HEK293 (cell line): Measurements from ENCODE around the gene HOXC5.

ENCODE experiments used
- GLI2 ChIP-seq: fragments of 450-650 bp; formaldehyde crosslinking; IDR thresholded peaks from 2 replicates; pipeline ENCODE4; 2017; ENCODE audit warnings: missing biosample characterization, missing genetic modification characterization, low read depth, borderline replicate concordance
- KLF10 ChIP-seq: fragments of 450-650 bp; IDR thresholded peaks from 2 replicates; pipeline ENCODE4 v1.5.1; 2018; ENCODE audit warnings: missing biosample characterization, mild to moderate bottlenecking, missing genetic modification characterization
- KLF7 ChIP-seq: fragments of 450-650 bp; formaldehyde crosslinking; IDR thresholded peaks from 2 replicates; pipeline ENCODE4 v1.5.1; 2016; ENCODE audit warnings: missing biosample characterization, missing genetic modification characterization, borderline replicate concordance
- REPIN1 ChIP-seq: fragments of 450-650 bp; formaldehyde crosslinking; IDR thresholded peaks from 2 replicates; pipeline ENCODE4 v1.5.1; 2017; ENCODE audit warnings: missing biosample characterization, missing genetic modification characterization, low read depth
- WT1 ChIP-seq: fragments of 450-650 bp; formaldehyde crosslinking; IDR thresholded peaks from 2 replicates; pipeline ENCODE4 v1.5.1; 2016; ENCODE audit warnings: missing biosample characterization, missing genetic modification characterization
- ZBTB48 ChIP-seq: fragments of 450-650 bp; formaldehyde crosslinking; IDR thresholded peaks from 2 replicates; pipeline ENCODE4 v1.5.1; 2016; ENCODE audit warnings: missing biosample characterization, missing genetic modification characterization
- ZBTB8A ChIP-seq: fragments of 450-650 bp; formaldehyde crosslinking; IDR thresholded peaks from 2 replicates; pipeline ENCODE4 v1.5.1; 2016; ENCODE audit warnings: missing biosample characterization, missing genetic modification characterization
- ZNF112 ChIP-seq: fragments of 450-650 bp; formaldehyde crosslinking; IDR thresholded peaks from 2 replicates; pipeline ENCODE4 v1.5.0; 2017; ENCODE audit warnings: missing biosample characterization, missing genetic modification characterization
- ZNF266 ChIP-seq: fragments of 450-650 bp; formaldehyde crosslinking; IDR thresholded peaks from 2 replicates; pipeline ENCODE4 v1.5.1; 2016; ENCODE audit warnings: missing biosample characterization, missing genetic modification characterization, low read depth
- ZNF292 ChIP-seq: fragments of 450-650 bp; formaldehyde crosslinking; IDR thresholded peaks from 2 replicates; pipeline ENCODE4 v1.5.1; 2016; ENCODE audit warnings: low read depth, missing biosample characterization, missing genetic modification characterization, borderline replicate concordance
- ZNF391 ChIP-seq: fragments of 450-650 bp; formaldehyde crosslinking; IDR thresholded peaks from 2 replicates; pipeline ENCODE4 v1.5.1; 2016; ENCODE audit warnings: low read depth, missing biosample characterization, missing genetic modification characterization, borderline replicate concordance
- ZNF510 ChIP-seq: fragments of 450-650 bp; formaldehyde crosslinking; IDR thresholded peaks from 2 replicates; pipeline ENCODE4 v1.5.1; 2018; ENCODE audit warnings: mild to moderate bottlenecking, missing genetic modification characterization, missing biosample characterization; ENCODE audit not compliant: insufficient replicate concordance
- ZNF549 ChIP-seq: fragments of 450-650 bp; IDR thresholded peaks from 2 replicates; pipeline ENCODE4 v1.5.1; 2018; ENCODE audit warnings: missing biosample characterization, missing genetic modification characterization, mild to moderate bottlenecking, inconsistent platforms, moderate library complexity
- ZNF555 ChIP-seq: fragments of 450-650 bp; formaldehyde crosslinking; conservative IDR thresholded peaks from 2 replicates; pipeline ENCODE4 v1.5.1; 2017; ENCODE audit warnings: missing biosample characterization, mild to moderate bottlenecking, missing genetic modification characterization, inconsistent platforms
- ZNF571 ChIP-seq: fragments of 450-650 bp; formaldehyde crosslinking; IDR thresholded peaks from 2 replicates; pipeline ENCODE4 v1.5.0; 2017; ENCODE audit warnings: missing biosample characterization, missing genetic modification characterization
- ZNF660 ChIP-seq: fragments of 450-650 bp; IDR thresholded peaks from 2 replicates; pipeline ENCODE4 v1.5.1; 2018; ENCODE audit warnings: missing biosample characterization, mild to moderate bottlenecking, missing genetic modification characterization
- ZNF670 ChIP-seq: fragments of 450-650 bp; formaldehyde crosslinking; IDR thresholded peaks from 2 replicates; pipeline ENCODE4 v1.5.1; 2016; ENCODE audit warnings: missing biosample characterization, missing genetic modification characterization, low read depth
- TF ChIP-seq, protein P1 (sequence below): fragments of 450-650 bp; formaldehyde crosslinking; conservative IDR thresholded peaks from 2 replicates; pipeline ENCODE4 v1.5.1; 2016; ENCODE audit warnings: low read depth, missing biosample characterization, missing genetic modification characterization
- TF ChIP-seq, protein P2 (sequence below): fragments of 450-650 bp; formaldehyde crosslinking; IDR thresholded peaks from 2 replicates; pipeline ENCODE4 v1.5.1; 2016; ENCODE audit warnings: missing biosample characterization, missing genetic modification characterization
- TF ChIP-seq, protein P3 (sequence below): sonication (generic); formaldehyde crosslinking; IDR thresholded peaks from 2 replicates; pipeline ENCODE4 v1.8.1; 2022; ENCODE audit warnings: mild to moderate bottlenecking, moderate library complexity, missing genetic modification reagents
- TF ChIP-seq, protein P4 (sequence below): fragments of 450-650 bp; formaldehyde crosslinking; IDR thresholded peaks from 2 replicates; pipeline ENCODE4 v1.5.1; 2016; ENCODE audit warnings: missing biosample characterization, missing genetic modification characterization, borderline replicate concordance
- TF ChIP-seq, protein P5 (sequence below): fragments of 450-650 bp; formaldehyde crosslinking; IDR thresholded peaks from 2 replicates; pipeline ENCODE4 v1.5.1; 2016; ENCODE audit warnings: missing biosample characterization, missing genetic modification characterization
- TF ChIP-seq, protein P6 (sequence below): fragments of 450-650 bp; formaldehyde crosslinking; IDR thresholded peaks from 2 replicates; pipeline ENCODE4 v1.5.1; 2016; ENCODE audit warnings: missing biosample characterization, missing genetic modification characterization
- TF ChIP-seq, protein P7 (sequence below): fragments of 450-650 bp; formaldehyde crosslinking; IDR thresholded peaks from 2 replicates; pipeline ENCODE4 v1.5.1; 2016; ENCODE audit warnings: missing biosample characterization, missing genetic modification characterization

Gene HOXC5

DNA sequence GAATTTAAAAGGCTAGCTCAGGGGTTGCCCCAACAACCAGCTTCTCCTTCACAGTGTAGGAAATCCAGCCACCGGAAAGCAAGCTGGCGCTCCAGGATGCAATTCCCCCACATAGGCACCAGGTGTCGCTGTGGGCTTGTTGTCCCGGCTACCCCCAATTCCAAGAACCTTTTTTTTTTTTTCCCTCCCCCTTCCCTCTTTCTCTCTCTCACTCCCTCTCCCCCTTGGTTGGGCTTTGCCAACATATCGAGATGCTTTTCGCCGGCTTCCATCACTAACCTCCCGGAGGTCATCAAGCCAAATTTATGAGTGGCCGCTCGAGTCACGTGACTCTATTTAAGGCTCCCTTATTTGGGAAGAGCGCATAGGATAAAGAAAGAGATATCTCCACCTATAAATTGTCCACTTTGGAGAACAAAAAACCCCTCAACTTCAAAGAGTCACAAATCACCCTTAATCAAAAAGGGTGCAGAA lies at the start of gene HOXC5 (continued):
- TF ChIP-seq, protein P1, sequence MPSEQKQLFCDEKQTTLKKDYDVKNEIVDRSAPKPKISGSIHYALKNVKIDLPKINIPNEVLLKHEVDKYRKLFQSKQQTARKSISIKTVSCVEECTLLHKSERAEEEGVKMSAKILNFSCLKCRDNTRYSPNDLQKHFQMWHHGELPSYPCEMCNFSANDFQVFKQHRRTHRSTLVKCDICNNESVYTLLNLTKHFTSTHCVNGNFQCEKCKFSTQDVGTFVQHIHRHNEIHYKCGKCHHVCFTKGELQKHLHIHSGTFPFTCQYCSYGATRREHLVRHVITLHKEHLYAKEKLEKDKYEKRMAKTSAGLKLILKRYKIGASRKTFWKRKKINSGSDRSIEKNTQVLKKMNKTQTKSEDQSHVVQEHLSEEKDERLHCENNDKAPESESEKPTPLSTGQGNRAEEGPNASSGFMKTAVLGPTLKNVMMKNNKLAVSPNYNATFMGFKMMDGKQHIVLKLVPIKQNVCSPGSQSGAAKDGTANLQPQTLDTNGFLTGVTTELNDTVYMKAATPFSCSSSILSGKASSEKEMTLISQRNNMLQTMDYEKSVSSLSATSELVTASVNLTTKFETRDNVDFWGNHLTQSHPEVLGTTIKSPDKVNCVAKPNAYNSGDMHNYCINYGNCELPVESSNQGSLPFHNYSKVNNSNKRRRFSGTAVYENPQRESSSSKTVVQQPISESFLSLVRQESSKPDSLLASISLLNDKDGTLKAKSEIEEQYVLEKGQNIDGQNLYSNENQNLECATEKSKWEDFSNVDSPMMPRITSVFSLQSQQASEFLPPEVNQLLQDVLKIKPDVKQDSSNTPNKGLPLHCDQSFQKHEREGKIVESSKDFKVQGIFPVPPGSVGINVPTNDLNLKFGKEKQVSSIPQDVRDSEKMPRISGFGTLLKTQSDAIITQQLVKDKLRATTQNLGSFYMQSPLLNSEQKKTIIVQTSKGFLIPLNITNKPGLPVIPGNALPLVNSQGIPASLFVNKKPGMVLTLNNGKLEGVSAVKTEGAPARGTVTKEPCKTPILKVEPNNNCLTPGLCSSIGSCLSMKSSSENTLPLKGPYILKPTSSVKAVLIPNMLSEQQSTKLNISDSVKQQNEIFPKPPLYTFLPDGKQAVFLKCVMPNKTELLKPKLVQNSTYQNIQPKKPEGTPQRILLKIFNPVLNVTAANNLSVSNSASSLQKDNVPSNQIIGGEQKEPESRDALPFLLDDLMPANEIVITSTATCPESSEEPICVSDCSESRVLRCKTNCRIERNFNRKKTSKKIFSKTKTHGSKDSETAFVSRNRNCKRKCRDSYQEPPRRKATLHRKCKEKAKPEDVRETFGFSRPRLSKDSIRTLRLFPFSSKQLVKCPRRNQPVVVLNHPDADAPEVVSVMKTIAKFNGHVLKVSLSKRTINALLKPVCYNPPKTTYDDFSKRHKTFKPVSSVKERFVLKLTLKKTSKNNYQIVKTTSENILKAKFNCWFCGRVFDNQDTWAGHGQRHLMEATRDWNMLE (tag by site-specific recombination): no peak; the same call in none of the 2 replicates
- TF ChIP-seq ZNF670 (tag by site-specific recombination): no peak
- TF ChIP-seq ZNF266 (tag by site-specific recombination): no peak
- TF ChIP-seq, protein P2, sequence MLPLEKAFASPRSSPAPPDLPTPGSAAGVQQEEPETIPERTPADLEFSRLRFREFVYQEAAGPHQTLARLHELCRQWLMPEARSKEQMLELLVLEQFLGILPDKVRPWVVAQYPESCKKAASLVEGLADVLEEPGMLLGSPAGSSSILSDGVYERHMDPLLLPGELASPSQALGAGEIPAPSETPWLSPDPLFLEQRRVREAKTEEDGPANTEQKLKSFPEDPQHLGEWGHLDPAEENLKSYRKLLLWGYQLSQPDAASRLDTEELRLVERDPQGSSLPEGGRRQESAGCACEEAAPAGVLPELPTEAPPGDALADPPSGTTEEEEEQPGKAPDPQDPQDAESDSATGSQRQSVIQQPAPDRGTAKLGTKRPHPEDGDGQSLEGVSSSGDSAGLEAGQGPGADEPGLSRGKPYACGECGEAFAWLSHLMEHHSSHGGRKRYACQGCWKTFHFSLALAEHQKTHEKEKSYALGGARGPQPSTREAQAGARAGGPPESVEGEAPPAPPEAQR (tag by site-specific recombination): peak; percentile 95
- TF ChIP-seq, protein P3, sequence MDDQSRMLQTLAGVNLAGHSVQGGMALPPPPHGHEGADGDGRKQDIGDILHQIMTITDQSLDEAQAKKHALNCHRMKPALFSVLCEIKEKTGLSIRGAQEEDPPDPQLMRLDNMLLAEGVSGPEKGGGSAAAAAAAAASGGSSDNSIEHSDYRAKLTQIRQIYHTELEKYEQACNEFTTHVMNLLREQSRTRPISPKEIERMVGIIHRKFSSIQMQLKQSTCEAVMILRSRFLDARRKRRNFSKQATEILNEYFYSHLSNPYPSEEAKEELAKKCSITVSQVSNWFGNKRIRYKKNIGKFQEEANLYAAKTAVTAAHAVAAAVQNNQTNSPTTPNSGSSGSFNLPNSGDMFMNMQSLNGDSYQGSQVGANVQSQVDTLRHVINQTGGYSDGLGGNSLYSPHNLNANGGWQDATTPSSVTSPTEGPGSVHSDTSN (CRISPR knock-in tag): no peak
- TF ChIP-seq, protein P4, sequence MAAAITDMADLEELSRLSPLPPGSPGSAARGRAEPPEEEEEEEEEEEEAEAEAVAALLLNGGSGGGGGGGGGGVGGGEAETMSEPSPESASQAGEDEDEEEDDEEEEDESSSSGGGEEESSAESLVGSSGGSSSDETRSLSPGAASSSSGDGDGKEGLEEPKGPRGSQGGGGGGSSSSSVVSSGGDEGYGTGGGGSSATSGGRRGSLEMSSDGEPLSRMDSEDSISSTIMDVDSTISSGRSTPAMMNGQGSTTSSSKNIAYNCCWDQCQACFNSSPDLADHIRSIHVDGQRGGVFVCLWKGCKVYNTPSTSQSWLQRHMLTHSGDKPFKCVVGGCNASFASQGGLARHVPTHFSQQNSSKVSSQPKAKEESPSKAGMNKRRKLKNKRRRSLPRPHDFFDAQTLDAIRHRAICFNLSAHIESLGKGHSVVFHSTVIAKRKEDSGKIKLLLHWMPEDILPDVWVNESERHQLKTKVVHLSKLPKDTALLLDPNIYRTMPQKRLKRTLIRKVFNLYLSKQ (tag by site-specific recombination): no peak
- TF ChIP-seq, protein P5, sequence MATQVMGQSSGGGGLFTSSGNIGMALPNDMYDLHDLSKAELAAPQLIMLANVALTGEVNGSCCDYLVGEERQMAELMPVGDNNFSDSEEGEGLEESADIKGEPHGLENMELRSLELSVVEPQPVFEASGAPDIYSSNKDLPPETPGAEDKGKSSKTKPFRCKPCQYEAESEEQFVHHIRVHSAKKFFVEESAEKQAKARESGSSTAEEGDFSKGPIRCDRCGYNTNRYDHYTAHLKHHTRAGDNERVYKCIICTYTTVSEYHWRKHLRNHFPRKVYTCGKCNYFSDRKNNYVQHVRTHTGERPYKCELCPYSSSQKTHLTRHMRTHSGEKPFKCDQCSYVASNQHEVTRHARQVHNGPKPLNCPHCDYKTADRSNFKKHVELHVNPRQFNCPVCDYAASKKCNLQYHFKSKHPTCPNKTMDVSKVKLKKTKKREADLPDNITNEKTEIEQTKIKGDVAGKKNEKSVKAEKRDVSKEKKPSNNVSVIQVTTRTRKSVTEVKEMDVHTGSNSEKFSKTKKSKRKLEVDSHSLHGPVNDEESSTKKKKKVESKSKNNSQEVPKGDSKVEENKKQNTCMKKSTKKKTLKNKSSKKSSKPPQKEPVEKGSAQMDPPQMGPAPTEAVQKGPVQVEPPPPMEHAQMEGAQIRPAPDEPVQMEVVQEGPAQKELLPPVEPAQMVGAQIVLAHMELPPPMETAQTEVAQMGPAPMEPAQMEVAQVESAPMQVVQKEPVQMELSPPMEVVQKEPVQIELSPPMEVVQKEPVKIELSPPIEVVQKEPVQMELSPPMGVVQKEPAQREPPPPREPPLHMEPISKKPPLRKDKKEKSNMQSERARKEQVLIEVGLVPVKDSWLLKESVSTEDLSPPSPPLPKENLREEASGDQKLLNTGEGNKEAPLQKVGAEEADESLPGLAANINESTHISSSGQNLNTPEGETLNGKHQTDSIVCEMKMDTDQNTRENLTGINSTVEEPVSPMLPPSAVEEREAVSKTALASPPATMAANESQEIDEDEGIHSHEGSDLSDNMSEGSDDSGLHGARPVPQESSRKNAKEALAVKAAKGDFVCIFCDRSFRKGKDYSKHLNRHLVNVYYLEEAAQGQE (tag by site-specific recombination): peak; percentile 56
- TF ChIP-seq ZNF549 (tag by site-specific recombination): no peak
- TF ChIP-seq KLF7 (tag by site-specific recombination): peak; percentile 49; the same call in 1 of the 2 replicates
- TF ChIP-seq ZNF660 (tag by site-specific recombination): peak; percentile 86
- peak; percentile 66 for TF ChIP-seq ZBTB8A (tag by site-specific recombination)
- no peak for TF ChIP-seq ZNF292
- TF ChIP-seq WT1: peak; percentile 82
- peak; percentile 97 for TF ChIP-seq ZNF391 (tag by site-specific recombination)
- TF ChIP-seq ZBTB48 (tag by site-specific recombination): no peak; the same call in 1 of the 2 replicates
- no peak for TF ChIP-seq REPIN1
- TF ChIP-seq GLI2 (tag by site-specific recombination): no peak
- peak; percentile 82 for TF ChIP-seq KLF10 (tag by site-specific recombination)
- no peak for TF ChIP-seq ZNF510 (tag by site-specific recombination)
- no peak for TF ChIP-seq ZNF555 (tag by site-specific recombination)
- TF ChIP-seq, protein P6, sequence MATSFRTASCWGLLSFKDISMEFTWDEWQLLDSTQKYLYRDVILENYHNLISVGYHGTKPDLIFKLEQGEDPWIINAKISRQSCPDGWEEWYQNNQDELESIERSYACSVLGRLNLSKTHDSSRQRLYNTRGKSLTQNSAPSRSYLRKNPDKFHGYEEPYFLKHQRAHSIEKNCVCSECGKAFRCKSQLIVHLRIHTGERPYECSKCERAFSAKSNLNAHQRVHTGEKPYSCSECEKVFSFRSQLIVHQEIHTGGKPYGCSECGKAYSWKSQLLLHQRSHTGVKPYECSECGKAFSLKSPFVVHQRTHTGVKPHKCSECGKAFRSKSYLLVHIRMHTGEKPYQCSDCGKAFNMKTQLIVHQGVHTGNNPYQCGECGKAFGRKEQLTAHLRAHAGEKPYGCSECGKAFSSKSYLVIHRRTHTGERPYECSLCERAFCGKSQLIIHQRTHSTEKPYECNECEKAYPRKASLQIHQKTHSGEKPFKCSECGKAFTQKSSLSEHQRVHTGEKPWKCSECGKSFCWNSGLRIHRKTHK (tag by site-specific recombination): no peak
- TF ChIP-seq ZNF571: no peak
- TF ChIP-seq, protein P7, sequence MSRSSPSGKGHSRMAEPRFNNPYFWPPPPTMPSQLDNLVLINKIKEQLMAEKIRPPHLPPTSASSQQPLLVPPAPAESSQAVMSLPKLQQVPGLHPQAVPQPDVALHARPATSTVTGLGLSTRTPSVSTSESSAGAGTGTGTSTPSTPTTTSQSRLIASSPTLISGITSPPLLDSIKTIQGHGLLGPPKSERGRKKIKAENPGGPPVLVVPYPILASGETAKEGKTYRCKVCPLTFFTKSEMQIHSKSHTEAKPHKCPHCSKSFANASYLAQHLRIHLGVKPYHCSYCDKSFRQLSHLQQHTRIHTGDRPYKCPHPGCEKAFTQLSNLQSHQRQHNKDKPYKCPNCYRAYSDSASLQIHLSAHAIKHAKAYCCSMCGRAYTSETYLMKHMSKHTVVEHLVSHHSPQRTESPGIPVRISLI (tag by site-specific recombination): peak; percentile 99
- TF ChIP-seq ZNF112: no peak
